AG20443 (cell line): Measurements from ENCODE around the gene CTAGE4.
"Not testable (repeated sequence)": the region's sequence is repeated elsewhere in the genome, so short reads cannot be mapped to it uniquely, and the experiment has no call there.

Experiments
- DNase-seq: peaks from one replicate; pipeline ENCODE4 v3.0.0; 2012; ENCODE audit warnings: low spot score, mixed read lengths

CTAGE4 gene

DNA sequence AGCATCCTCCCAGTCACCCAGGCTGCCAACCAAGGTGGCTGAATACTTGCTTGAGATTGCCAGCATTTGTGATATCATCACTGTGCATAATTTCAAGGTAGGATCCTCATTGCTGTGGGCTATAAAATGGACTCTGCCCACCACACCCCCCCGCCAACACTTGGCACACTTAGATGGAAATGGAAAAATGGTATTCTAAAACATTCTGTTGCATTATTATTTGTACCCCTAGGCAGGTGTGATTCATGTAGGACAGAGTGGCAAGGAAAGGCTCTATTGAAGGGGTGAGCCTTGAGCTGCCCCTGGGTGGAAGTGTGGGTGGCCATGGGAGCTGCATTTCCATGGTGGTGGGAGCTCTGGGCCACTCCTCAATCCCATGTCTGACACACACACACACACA, 35.3 kb downstream of the CTAGE4 start:
- not testable (repeated sequence) for DNase-seq

DNA sequence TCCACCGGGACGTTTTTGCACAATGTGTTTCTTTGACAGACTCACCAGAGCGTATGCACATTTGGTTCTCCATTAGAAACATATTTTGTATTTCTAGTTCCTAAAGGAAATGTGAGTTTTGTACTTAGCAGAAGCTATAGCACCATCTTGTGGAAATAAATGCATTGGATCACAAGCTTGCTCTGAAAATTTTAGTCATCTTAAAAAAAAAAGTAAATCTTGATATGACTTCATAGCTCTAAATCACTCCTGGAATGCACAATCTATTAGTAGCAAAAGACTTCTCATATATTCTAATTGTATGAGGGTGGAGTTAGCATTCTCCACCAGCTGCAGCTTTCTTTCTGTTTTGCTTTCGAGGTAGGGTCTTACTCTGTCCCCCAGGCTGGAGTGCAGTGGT, 35.9 kb downstream of the CTAGE4 start:
- DNase-seq: not testable (repeated sequence)

DNA sequence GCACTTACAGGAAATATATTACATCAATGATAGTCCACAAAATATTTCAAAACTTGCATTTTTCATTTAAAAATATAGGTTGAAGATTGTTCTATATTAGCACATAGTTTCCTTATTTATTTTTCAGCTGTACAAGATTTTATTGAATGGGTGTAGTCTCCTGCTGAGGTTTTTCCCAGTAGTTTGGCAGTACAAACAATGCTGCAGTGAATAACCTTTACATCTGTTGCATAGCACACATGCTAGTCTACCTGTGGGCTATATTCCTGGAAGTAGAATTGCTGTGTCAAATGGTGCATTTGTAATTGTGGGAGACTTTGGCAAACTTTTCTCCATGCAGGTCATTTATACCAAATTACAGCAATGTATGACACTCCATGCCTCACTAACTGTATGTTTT, 37.3 kb downstream of the CTAGE4 start:
- DNase-seq: not testable (repeated sequence)

DNA sequence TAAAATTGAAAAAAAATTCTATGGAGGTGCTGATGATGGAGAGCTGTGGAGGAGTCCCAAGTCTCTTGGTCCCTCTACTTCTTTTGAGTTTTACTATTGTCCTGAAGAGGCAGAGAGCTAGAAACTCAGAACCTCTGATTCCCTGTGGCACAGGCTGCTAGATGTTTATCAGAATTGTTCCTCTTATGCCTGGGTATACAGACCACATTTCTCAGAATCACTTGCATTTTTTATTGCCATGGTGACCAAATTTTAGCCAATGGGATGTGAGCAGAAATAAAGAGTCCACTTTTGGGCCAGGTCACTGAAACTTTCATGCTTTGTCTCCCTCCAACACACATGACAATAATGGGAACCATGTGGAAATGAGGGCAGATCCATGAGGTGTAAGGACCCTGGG, 40.4 kb downstream of the CTAGE4 start:
- DNase-seq: not testable (repeated sequence)

DNA sequence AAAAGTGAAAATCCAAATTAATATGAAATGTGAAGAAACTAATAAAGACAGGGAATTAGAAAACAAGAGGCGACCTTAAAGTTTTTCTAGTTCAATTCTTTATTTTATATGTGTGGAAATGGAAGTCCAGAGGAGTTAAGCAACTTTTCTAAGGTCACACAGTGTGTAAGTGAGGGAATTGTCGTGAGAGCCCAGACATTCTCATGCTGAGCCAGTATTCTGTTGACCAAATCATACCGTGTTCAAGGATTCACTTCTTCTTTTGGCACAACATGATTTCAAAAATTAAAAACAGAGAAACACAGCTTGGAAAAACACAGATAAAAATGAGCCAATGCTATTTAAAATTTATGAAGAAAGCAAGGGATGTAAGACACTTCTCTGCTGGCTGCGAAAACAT, 43.6 kb downstream of the CTAGE4 start:
- DNase-seq: not testable (repeated sequence)

DNA sequence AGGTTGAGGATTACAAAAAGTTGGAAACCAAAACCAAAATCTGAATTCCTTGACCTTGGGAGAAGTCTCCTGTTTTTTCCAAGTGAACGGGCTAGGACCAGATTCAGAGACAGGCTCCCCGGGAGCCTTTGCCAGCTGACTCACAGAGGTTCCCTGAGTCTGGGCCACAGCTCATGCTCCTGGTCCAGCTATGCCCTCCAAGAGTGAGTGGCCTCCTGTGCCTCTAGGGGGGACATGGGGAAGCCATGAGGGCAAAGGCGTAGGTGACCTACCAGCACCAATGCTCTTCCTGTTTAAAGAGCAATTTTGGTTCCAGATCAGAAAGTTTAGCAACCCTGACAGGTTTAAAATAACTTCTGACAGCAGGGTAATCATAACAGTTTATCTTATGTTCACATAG, 45.5 kb downstream of the CTAGE4 start:
- not testable (repeated sequence) for DNase-seq

DNA sequence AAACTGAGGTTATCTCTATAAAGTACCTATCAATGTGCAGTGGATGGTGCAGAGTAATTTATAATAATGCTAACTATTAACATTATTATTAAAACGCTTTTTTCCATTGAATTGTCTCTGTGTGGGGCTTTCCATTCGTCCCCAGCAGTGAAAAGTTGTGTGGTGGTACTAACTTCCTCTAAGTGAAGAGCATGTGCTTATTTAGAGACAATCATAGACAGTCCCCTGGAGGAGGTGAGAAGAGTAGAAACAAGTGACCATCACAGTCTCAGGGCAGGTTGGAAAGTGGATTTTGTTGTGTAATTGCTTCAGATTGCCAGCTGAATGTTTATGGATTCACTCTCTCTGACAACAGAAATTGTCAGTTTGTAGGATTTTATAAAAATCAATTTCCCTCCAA, 47.8 kb downstream of the CTAGE4 start:
- DNase-seq: not testable (repeated sequence)

DNA sequence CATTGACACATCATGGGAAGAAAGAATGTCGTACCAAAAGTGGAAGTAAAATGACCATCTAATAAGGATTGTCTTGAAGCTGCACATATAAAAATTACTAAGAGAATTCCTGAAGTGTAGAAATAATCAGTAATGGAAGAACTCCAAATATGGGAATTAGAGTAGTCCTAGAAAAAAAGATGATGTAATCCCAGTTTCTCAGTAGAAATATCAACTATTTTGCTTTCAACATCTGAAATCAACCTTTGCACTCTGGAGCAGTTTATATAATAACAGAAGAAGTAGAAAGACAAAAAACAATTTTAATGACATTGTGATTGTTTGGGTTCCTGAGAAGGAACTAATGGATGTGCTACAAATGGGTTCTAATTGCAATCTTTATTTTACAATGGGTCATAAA, 49.8 kb downstream of the CTAGE4 start:
- DNase-seq: not testable (repeated sequence)
